ENCODE results near the gene RREB1.

Gene RREB1

GRCh38 chr6:7139835-7140470 lies 32.2 kb downstream of the RREB1 start:
- no peak for TF ChIP-seq CTCF (conservative IDR thresholded peaks at IDR 0.05)
- TF ChIP-seq ZFX (IDR thresholded peaks at IDR 0.05) = no peak
- H3K27ac ChIP-seq = peak overlapping the region; percentile 85; the same call in 1 of the 2 replicates

GRCh38 chr6:7140631-7141378 lies 33.0 kb downstream of the RREB1 start:
- TF ChIP-seq CTCF (conservative IDR thresholded peaks at IDR 0.05) (no peak), ZFX (IDR thresholded peaks at IDR 0.05) (no peak)
- peak overlapping the region; percentile 85 for H3K27ac ChIP-seq

GRCh38 chr6:7142228-7142801 lies 34.6 kb downstream of the RREB1 start:
- H3K27ac ChIP-seq = peak overlapping the region; percentile 85
- TF ChIP-seq ZFX (IDR thresholded peaks at IDR 0.05) = no peak
- TF ChIP-seq CTCF (conservative IDR thresholded peaks at IDR 0.05) = no peak

- H3K27ac ChIP-seq = peak overlapping the region; percentile 85; the same call in 1 of the 2 replicates
- no peak for TF ChIP-seq ZFX (IDR thresholded peaks at IDR 0.05)
- TF ChIP-seq CTCF (conservative IDR thresholded peaks at IDR 0.05) = no peak
Measured at GRCh38 chr6:7142918-7143475, 35.2 kb downstream of the RREB1 start.

- TF ChIP-seq ZFX (IDR thresholded peaks at IDR 0.05) (no peak), CTCF (conservative IDR thresholded peaks at IDR 0.05) (no peak)
- no peak overlapping the region for H3K27ac ChIP-seq
Measured at GRCh38 chr6:7143476-7143974, 35.8 kb downstream of the RREB1 start.

GRCh38 chr6:7144872-7145584 lies 37.3 kb downstream of the RREB1 start:
- peak overlapping the region; percentile 95 for H3K27ac ChIP-seq

More at GRCh38 chr6:7144872-7145584, 37.3 kb downstream of the RREB1 start:
- TF ChIP-seq CTCF (conservative IDR thresholded peaks at IDR 0.05) = no peak
- TF ChIP-seq ZFX (IDR thresholded peaks at IDR 0.05) = no peak
